Mucosa of descending colon (tissue), 3 donors: ENCODE measurements around the gene EFNA2. TPM values are rescaled to one million over a fixed set of nuclear protein-coding genes. Genes with fewer than 3 reads are reported as not detected.

Experiments
- ATAC-seq: fragments of 200-7000 bp; cut with Tn5 transposase; one replicate; pipeline ENCODE4 v1.9.1; 2020; ENCODE audit warnings: mild to moderate bottlenecking, moderate library complexity
- DNase-seq, 3 donors: peaks; one replicate each; pipeline ENCODE4 v3.0.0-alpha.2; 2020
- H3K36me3 ChIP-seq: fragments of 200-600 bp; one replicate; pipeline ENCODE4 v1.8.0; 2021; ENCODE audit warnings: low read depth, mild to moderate bottlenecking
- H3K4me1 ChIP-seq: fragments of 200-600 bp; one replicate; pipeline ENCODE4 v1.8.0; 2021; ENCODE audit warnings: low read depth, mild to moderate bottlenecking
- H3K4me3 ChIP-seq: fragments of 200-600 bp; one replicate; pipeline ENCODE4 v1.8.0; 2021; ENCODE audit warnings: mild to moderate bottlenecking
- H3K9me3 ChIP-seq: fragments of 200-600 bp; one replicate; pipeline ENCODE4 v1.8.0; 2021; ENCODE audit warnings: mild to moderate bottlenecking
- intact Hi-C, 2 donors: fragments of 100-400 bp; cut with DNase I in 1 of 2; cut with micrococcal nuclease in 1 of 2; formaldehyde crosslinking; loops; one replicate each; pipeline versions ENCODE4 v1.11.0 to v1.11.1; 2022; cut with DNase I, micrococcal nuclease
- total RNA-seq, 3 donors: library from RNA; stranded (reverse); fragmentation: NEBNext Ultra II Directional in 2 of 3; extraction: Animal tissue kit (Norgen Biotek cat#: 25700) in 2 of 3; gene quantifications; one replicate each; pipeline versions ENCODE4 v1.2.1 to v1.2.4, GENCODE V29; 2021 to 2023
- TF ChIP-seq, protein P1 (sequence below): fragments of 200-600 bp; IDR thresholded peaks from one replicate; pipeline ENCODE4 v1.8.0; 2022; ENCODE audit warnings: antibody characterized with exemption, mild to moderate bottlenecking
- donor health status: DM: no; HTN: no; CAD: no; lungs with moderate emphysema.
- donor health status: DM: no; HTN: no; CAD: no.
- donor health status: DM: no; HTN: yes; CAD: no.

EFNA2 gene
- total RNA-seq, 3 donors from 2014 or later = 19.0 to 62.2 (median 61.7) TPM

DNA sequence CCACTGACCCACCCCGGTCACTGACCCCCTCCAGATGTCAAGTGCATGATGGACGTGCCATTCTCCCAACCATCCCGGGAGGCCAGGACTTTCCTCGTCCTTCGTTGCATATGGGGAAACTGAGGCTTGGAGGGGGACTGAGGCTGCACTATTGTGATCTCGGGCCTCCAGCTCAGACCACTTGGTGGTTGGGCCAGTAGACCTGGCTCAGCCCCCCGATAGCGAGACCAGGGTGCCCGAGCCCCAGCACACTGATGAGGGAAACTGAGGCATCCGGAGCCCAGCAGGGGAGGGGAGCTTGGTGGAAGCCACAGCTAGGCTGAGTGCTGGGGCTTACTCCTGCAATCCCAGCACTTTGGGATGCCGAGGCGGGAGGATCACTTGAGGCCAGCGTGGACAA, 10.4 kb downstream of the EFNA2 start:
- ATAC-seq (no peak), DNase-seq (no peak)
- Histone ChIP-seq H3K9me3 (no peaks in the 10 kb centered on the region), H3K4me3 (no peak overlapping the region), H3K36me3 (no peaks in the 10 kb centered on the region), H3K4me1 (peaks cover 14% of the 10 kb centered on the region)
- TF ChIP-seq, protein P1, sequence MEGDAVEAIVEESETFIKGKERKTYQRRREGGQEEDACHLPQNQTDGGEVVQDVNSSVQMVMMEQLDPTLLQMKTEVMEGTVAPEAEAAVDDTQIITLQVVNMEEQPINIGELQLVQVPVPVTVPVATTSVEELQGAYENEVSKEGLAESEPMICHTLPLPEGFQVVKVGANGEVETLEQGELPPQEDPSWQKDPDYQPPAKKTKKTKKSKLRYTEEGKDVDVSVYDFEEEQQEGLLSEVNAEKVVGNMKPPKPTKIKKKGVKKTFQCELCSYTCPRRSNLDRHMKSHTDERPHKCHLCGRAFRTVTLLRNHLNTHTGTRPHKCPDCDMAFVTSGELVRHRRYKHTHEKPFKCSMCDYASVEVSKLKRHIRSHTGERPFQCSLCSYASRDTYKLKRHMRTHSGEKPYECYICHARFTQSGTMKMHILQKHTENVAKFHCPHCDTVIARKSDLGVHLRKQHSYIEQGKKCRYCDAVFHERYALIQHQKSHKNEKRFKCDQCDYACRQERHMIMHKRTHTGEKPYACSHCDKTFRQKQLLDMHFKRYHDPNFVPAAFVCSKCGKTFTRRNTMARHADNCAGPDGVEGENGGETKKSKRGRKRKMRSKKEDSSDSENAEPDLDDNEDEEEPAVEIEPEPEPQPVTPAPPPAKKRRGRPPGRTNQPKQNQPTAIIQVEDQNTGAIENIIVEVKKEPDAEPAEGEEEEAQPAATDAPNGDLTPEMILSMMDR = no peak
- intact Hi-C loops = no loop called here

DNA sequence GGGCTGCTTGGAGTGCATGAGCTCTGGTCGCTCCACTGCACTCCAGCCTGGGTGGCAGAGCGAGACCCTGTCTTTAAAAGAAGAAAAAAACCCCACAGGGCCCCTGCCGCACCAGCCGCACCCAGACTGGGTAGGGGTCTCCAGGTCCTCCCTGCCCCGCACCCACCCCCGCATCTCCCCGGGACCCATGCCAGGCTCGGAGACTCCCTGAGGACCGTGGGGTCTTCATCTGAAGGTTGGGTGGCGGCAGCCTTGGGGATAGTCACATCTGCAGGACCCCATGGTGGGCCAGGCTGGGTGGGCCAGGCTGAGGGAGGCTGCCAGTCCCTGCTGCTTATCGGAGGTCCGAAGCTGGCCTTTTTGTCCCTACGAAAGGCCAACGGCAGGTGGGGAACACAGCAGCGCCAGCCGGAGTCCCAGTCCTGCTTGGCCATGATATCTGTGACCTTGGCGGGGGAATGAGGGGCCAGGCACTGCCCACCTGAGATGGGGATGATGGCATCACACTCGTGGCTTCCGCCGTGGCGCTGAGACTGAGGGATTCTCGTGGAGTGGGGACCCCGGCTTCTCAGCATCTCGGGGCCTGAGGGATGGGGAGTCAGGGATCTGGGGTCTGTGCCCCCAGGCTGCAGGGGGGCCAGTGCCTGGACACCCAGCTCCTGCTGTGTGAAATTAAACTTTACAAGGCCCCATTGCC, 11.1 kb downstream of the EFNA2 start:
- H3K9me3 ChIP-seq = no peaks in the 10 kb centered on the region
- DNase-seq = no peak
- TF ChIP-seq, protein P1 = no peak
- H3K4me3 ChIP-seq = no peak overlapping the region
- H3K36me3 ChIP-seq = no peaks in the 10 kb centered on the region
- ATAC-seq = no peak
- intact Hi-C loops = no loop called here
- peaks cover 8% of the 10 kb centered on the region for H3K4me1 ChIP-seq

DNA sequence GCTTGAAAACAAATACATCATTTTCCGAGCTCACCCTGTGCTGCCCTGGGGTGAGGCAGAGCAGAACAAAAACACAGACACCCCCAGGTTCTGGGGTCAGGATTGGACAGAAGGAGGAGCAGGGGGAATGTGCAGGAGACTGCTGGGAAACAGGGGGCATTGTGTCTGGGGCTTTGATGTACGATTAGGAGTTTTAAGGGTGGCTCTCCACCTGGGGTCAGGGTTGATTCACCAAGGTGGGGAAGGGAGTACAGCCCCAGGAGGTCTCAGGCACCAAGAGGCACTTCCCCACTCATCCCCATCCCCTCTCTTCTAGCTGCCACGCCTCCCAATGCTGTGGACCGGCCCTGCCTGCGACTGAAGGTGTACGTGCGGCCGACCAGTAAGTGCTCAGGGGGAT, 12.6 kb downstream of the EFNA2 start:
- no peaks in the 10 kb centered on the region for H3K36me3 ChIP-seq
- H3K9me3 ChIP-seq = no peaks in the 10 kb centered on the region
- H3K4me1 ChIP-seq = no peaks in the 10 kb centered on the region
- ATAC-seq (no peak), DNase-seq (no peak)
- TF ChIP-seq, protein P1 = no peak
- H3K4me3 ChIP-seq = no peak overlapping the region
- intact Hi-C loops = no loop called here

DNA sequence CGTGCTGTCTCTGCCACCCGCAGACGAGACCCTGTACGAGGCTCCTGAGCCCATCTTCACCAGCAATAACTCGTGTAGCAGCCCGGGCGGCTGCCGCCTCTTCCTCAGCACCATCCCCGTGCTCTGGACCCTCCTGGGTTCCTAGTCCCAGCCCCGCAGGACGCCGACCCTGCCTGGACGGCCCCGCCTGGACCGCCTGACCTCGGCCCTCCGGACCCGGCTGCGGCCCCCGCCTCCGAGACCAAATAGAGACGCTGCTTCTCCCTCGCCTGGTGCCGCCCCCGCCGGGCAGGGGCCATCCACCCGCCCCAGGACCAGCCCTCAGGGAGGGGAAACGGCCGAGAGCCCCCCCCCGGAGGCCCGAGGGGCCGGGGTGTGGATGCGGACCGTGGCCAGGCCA, 14.1 kb downstream of the EFNA2 start:
- H3K36me3 ChIP-seq = no peaks in the 10 kb centered on the region
- H3K4me3 ChIP-seq = no peak overlapping the region
- H3K4me1 ChIP-seq = peaks cover 9% of the 10 kb centered on the region
- no peaks in the 10 kb centered on the region for H3K9me3 ChIP-seq
- TF ChIP-seq, protein P1 = no peak
- DNase-seq = no peak
- no peak for ATAC-seq
- intact Hi-C loops = no loop called here

DNA sequence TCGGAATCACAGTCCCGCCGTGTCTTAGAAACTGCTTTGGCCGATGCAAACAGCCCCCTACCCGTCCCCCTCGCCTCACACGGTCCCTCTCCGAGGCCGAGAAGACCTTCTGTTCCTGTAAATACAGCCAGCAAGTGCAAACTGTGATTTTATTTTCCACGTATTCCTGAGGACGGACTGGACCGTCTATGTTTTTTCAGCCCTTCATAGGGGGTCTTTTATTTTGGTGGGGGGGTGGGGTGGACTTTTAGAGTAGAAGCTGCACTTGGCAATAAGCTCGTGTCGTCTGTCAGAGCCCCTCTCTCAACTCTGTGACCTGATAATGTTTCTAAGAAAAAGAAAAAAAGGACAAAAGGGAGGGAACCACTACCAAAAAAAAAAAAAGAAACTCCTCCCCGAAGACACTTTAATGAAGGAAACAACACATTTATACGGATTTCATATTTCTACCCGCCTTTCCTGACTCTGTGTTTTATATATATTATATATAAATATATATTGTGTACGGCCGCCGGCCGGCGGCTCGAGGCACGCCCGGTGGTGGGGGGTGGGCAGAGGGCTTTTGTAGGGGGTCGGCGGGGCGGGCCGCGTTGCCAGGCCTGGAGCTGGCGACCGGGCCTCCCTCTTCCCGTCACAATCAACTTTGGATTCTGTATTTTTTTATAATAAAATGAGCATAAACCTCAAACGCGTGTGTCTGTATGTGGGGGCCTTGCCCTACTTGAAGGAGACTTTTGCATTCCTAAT, 15.2 kb downstream of the EFNA2 start:
- Histone ChIP-seq H3K36me3 (no peaks in the 10 kb centered on the region), H3K4me1 (peaks cover 9% of the 10 kb centered on the region), H3K4me3 (no peak overlapping the region), H3K9me3 (no peaks in the 10 kb centered on the region)
- TF ChIP-seq, protein P1 = no peak
- intact Hi-C loops = no loop called here
- DNase-seq (no peak), ATAC-seq (no peak)
